Measurements from ENCODE around the gene VILL. TPM values are rescaled to one million over a fixed set of nuclear protein-coding genes. Genes with fewer than 3 reads are reported as not detected.

VILL gene
- total RNA-seq, 1 donor from 2014 or later = 16.7 TPM

DNA sequence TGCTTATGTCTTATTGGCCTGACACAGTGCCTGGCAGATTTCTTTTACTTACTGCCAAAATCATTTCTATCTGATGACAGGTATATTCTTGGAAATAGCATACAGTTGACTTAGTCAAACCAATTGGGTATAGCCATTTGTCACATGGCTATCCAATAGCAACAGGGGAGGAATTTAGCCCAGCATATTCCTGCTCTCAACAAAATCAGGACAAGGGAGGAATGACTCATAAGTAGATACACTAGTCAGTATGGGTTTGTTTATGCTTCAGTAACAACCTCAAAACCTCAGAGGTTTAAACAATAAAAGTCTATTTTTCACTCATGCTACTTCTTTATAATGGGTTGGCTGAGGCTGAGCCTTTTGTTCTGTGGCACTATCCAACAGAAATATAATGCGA lies 38.0 kb upstream of the VILL start:
- H3K4me1 Mint-ChIP-seq = peaks cover 22% of the 10 kb centered on the region
- no peaks in the 10 kb centered on the region for H3K27me3 Mint-ChIP-seq (ENCODE audit: low read depth)
- DNase-seq (ENCODE audit: low spot score in 2 of 2, unreplicated experiment in 2 of 2) = no peak
- peaks cover 32% of the 10 kb centered on the region for H3K36me3 Mint-ChIP-seq
- peaks cover 6% of the 10 kb centered on the region for H3K9me3 Mint-ChIP-seq
- TF ChIP-seq, protein P1, sequence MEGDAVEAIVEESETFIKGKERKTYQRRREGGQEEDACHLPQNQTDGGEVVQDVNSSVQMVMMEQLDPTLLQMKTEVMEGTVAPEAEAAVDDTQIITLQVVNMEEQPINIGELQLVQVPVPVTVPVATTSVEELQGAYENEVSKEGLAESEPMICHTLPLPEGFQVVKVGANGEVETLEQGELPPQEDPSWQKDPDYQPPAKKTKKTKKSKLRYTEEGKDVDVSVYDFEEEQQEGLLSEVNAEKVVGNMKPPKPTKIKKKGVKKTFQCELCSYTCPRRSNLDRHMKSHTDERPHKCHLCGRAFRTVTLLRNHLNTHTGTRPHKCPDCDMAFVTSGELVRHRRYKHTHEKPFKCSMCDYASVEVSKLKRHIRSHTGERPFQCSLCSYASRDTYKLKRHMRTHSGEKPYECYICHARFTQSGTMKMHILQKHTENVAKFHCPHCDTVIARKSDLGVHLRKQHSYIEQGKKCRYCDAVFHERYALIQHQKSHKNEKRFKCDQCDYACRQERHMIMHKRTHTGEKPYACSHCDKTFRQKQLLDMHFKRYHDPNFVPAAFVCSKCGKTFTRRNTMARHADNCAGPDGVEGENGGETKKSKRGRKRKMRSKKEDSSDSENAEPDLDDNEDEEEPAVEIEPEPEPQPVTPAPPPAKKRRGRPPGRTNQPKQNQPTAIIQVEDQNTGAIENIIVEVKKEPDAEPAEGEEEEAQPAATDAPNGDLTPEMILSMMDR (IDR thresholded peaks at IDR 0.05; ENCODE audit: unreplicated experiment) = no peak
- no peak overlapping the region for H3K4me3 Mint-ChIP-seq
- H3K27ac Mint-ChIP-seq = no peak overlapping the region

DNA sequence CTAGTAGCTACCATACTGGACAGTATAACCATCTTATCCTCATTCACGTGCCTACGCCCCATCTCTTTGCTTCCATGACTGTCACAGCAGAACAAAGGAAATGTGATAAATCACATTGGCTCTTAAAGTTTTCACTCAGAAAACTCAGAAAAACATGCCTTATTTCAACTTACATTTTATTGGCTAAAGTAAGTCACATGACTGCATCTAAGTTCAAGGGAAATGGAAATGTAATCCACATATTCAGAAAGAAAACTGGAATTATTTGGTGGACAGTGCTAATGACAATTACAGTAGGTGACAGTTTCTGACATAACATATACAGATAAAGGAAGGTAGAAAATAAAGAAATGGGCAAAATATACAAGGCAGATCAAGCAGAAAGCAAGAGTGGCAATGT lies 37.4 kb upstream of the VILL start:
- DNase-seq (ENCODE audit: low spot score in 2 of 2, unreplicated experiment in 2 of 2) = no peak
- Mint-ChIP-seq H3K27ac (no peak overlapping the region), H3K27me3 (ENCODE audit: low read depth) (no peaks in the 10 kb centered on the region), H3K36me3 (peaks cover 30% of the 10 kb centered on the region), H3K9me3 (peaks cover 6% of the 10 kb centered on the region), H3K4me3 (no peak overlapping the region), H3K4me1 (peaks cover 24% of the 10 kb centered on the region)
- TF ChIP-seq, protein P1 (IDR thresholded peaks at IDR 0.05; ENCODE audit: unreplicated experiment) = no peak

DNA sequence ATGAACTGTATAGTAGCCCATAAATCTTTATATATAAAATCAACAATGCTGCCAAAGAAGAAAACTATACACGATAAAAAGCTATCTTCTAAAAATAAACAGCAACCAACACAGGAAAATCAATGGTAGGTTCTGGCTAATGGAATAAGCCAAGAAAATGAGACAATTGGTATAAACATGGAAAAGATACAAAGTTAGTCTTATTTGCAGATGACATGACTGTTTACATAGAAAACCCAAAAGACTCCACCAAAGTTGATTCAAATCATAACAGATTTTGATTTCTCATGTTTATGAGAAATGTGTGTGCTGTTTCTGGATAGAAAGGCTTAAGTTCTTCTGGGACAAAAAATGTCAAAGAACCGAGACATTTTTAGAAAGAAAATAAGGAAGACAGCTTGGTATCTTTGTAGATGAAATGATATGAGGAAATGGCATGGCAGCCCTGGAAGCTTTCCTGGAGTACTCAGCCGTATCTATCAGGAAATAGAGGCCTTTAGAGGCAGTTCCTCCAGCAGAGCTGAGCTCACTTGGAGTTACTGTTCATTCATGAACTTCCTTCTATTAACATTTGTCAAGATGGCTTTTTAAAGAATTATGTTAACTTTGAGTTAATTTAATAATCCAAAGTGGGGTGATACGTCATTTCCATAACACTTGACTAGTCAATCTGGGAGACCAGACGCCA lies 36.7 kb upstream of the VILL start:
- Mint-ChIP-seq H3K27ac (no peak overlapping the region), H3K9me3 (peaks cover 6% of the 10 kb centered on the region), H3K4me3 (no peak overlapping the region), H3K27me3 (ENCODE audit: low read depth) (no peaks in the 10 kb centered on the region), H3K36me3 (peaks cover 30% of the 10 kb centered on the region), H3K4me1 (peaks cover 24% of the 10 kb centered on the region)
- TF ChIP-seq, protein P1 (IDR thresholded peaks at IDR 0.05; ENCODE audit: unreplicated experiment) = no peak
- no peak for DNase-seq (ENCODE audit: low spot score in 2 of 2, unreplicated experiment in 2 of 2)

DNA sequence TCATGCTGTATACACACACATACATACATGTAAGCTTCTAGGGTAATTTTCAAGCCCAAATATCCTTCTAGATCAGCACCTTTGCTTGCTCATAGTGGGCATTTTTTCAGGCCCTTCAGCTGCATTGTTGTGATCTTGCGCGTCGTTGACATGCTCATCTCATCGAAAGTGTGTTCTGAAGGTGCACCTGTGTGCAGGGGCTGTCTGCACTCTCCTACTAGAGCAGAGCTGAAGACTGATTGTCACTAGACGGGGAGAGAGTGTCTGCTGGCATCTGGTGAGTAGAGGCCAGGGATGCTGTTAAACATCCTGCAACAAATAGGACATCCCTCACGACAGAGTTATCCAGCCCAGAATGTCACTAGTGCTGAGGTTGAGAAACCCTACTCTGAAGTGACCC lies 35.7 kb upstream of the VILL start:
- Mint-ChIP-seq H3K27ac (no peak overlapping the region), H3K4me3 (no peak overlapping the region), H3K4me1 (peaks cover 24% of the 10 kb centered on the region), H3K9me3 (peaks cover 6% of the 10 kb centered on the region), H3K27me3 (ENCODE audit: low read depth) (no peaks in the 10 kb centered on the region), H3K36me3 (peaks cover 30% of the 10 kb centered on the region)
- no peak for DNase-seq (ENCODE audit: low spot score in 2 of 2, unreplicated experiment in 2 of 2)
- TF ChIP-seq, protein P1 (IDR thresholded peaks at IDR 0.05; ENCODE audit: unreplicated experiment) = no peak

DNA sequence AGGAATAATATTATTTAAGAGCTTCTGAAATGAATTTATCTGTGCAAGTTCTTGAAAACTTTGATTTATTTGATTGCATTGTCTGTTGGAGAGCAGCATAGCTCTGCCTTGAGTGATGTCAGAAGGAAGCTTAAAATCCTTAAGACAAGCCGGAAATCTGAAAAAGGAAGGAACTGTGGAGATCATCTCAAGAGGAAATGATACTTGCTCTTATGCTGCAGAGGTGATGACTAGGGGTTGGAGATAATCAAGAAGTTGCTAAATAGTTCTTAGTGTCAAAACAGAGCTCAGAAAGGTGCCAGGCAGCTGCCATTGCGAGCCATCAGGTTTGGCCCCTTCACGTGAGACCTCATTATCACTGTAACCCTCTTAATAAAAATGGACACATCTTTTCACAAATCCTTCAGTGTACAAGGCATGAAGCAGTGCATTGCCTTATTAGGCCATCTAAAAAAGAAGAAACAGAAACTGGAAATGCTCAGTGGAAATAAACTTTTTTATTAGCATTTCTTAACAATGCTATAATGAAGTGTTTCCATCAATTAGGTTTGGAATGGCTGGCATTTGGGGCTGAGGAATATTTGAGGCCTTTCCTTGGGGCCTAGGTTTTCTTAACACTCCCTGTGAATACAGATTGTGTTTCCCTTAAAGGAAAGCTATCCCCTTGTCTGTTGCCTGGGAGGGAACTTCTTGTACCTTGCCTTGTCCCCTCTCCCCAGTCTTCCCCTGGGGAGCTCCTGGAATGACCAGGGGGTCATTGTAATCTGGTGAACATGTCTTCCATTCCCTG lies 34.5 kb upstream of the VILL start:
- DNase-seq (ENCODE audit: low spot score in 2 of 2, unreplicated experiment in 2 of 2) = no peak
- no peak overlapping the region for H3K4me3 Mint-ChIP-seq
- peaks cover 22% of the 10 kb centered on the region for H3K4me1 Mint-ChIP-seq
- TF ChIP-seq, protein P1 (IDR thresholded peaks at IDR 0.05; ENCODE audit: unreplicated experiment) = no peak
- H3K27me3 Mint-ChIP-seq (ENCODE audit: low read depth) = no peaks in the 10 kb centered on the region
- H3K9me3 Mint-ChIP-seq = peaks cover 6% of the 10 kb centered on the region
- peaks cover 22% of the 10 kb centered on the region for H3K36me3 Mint-ChIP-seq
- peak overlapping the region; percentile 89 for H3K27ac Mint-ChIP-seq

Measured in mesothelial cell of epicardium (in vitro differentiated cells).